Transverse colon (tissue), 4 donors: ENCODE data around the gene PRND. TPM values are rescaled to one million over a fixed set of nuclear protein-coding genes. Genes with fewer than 3 reads are reported as not detected.
"Not testable (repeated sequence)": the region's sequence is repeated elsewhere in the genome, so short reads cannot be mapped to it uniquely, and the experiment has no call there.

Experiments used
- DNase-seq: peaks from one replicate; pipeline ENCODE4 v3.0.0-alpha.2; 2019
- H3K27ac ChIP-seq, 4 donors: fragments of 200-600 bp; sonication (generic); 2 replicates each; pipeline ENCODE4 v1.5.1; 2016 to 2018; ENCODE audit warnings: inconsistent platforms in 4 of 4
- H3K27me3 ChIP-seq: fragments of 200-600 bp; sonication (generic); 2 replicates; pipeline ENCODE4 v1.5.1; 2017; ENCODE audit warnings: inconsistent platforms
- H3K36me3 ChIP-seq, 4 donors: fragments of 200-600 bp; sonication (generic); 2 replicates each; pipeline ENCODE4 v1.5.1; 2017 to 2019; ENCODE audit warnings: inconsistent platforms in 4 of 4
- H3K4me1 ChIP-seq, 4 donors: fragments of 200-600 bp; sonication (generic); 2 replicates each; pipeline ENCODE4 v1.5.1; 2017 to 2020; ENCODE audit warnings: inconsistent platforms in 4 of 4
- H3K4me3 ChIP-seq, 4 donors: fragments of 200-600 bp; sonication (generic); 1 replicate in 1 of 4; 2 replicates in 3 of 4; pipeline versions ENCODE4 v1.5.1 to v1.6.1; 2017 to 2019; ENCODE audit warnings: inconsistent platforms in 4 of 4
- H3K9me3 ChIP-seq, 2 donors: fragments of 200-600 bp; sonication (generic); 2 replicates each; pipeline ENCODE4 v1.5.1; 2017 to 2019; ENCODE audit warnings: inconsistent platforms in 2 of 2
- EP300 ChIP-seq: sonication (generic); formaldehyde crosslinking; IDR thresholded peaks from one replicate; pipeline ENCODE4 v1.6.1; 2017; ENCODE audit warnings: antibody characterized with exemption, low read depth
- POLR2A ChIP-seq: fragments of 450-650 bp; IDR thresholded peaks from one replicate; pipeline ENCODE4 v1.6.1; 2016; ENCODE audit warnings: antibody characterized with exemption, mild to moderate bottlenecking, moderate library complexity
- POLR2AphosphoS5 ChIP-seq, 3 donors: sonication (generic); formaldehyde crosslinking; IDR thresholded peaks; one replicate each; pipeline ENCODE4 v1.6.1; 2016; ENCODE audit warnings: antibody characterized with exemption in 3 of 3
- WGBS, 2 donors: methylation state at CpG; one replicate each; pipeline ENCODE4 v1.1.5; 2018; ENCODE audit warnings: low coverage in 1 of 2; 5-methylcytosine and 5-hydroxymethylcytosine counted together
- in situ Hi-C, 4 donors: fragments of 200-750 bp; cut with MboI; loops; one replicate each; pipeline versions ENCODE4 v1.15.0 to v1.15.1; 2017; ENCODE audit warnings: low sequenced_read_pairs in 3 of 4, low pct_ligation_motif_present in 1 of 4, low pct_unique_long_range_greater_than_20kb in 1 of 4
- intact Hi-C: fragments of 100-400 bp; cut with DNase I; formaldehyde crosslinking; loops from one replicate; pipeline ENCODE4 v1.15.1; 2023; ENCODE audit warnings: low total_unique reads
- total RNA-seq, 4 donors: library from RNA; depleted of rRNA; stranded (reverse); fragments of >200 nt; gene quantifications; one replicate each; pipeline ENCODE4 v1.1.0, GENCODE V29; 2016
- TF ChIP-seq, protein P1 (sequence below), 5 experiments: fragments of 200-600 bp in 3 of 5; fragments of 450-650 bp in 2 of 5; sonication (generic) in 3 of 5; IDR thresholded peaks; 1 replicate in 2 of 5; 2 replicates in 3 of 5; pipeline ENCODE4 v1.5.1; 2016 to 2017; ENCODE audit warnings: antibody characterized with exemption in 5 of 5, inconsistent platforms in 3 of 5, mild to moderate bottlenecking in 2 of 5, moderate library complexity in 1 of 5

The PRND gene
- total RNA-seq, 4 donors from 2014 or later = not detected

DNA sequence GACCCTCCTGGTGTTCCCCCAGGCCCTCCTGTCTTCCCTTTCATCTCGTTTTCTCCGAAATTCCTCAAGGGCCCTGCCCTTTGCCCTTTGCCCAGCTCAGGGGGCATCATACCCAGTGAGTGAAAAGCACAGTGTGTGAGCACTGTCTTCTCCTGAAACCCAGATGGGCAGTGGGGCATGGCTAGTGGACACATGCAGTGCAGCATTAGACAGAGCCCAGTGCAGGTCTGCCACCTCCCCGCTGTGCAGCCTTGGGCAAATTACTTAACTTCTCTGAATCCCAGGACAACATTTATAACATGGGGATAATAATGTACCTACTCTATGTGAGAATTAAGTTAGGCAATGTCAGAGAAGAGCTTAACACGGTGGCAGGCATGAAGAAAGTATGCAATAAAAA lies 1.3 kb downstream of the PRND start:
- peaks cover 0 to 9% (median 4%) of the 10 kb centered on the region in 4 donors for H3K4me1 ChIP-seq
- H3K36me3 ChIP-seq = no peaks in the 10 kb centered on the region
- DNase-seq = no peak
- in situ Hi-C loops (loop anchor here in 1 of 4 donors (10.0 kb wide), 1 partner anchor 118 kb away; no protein-coding TSS in a partner anchor), intact Hi-C loops (no loop called here)
- no peaks in the 10 kb centered on the region for H3K9me3 ChIP-seq
- 60 to 67% methylated on average over 1 to 4 of the region's 4 CpGs for whole genome bisulfite sequencing, 2 donors
- TF ChIP-seq POLR2A (no peak), EP300 (no peak), POLR2AphosphoS5 (IDR thresholded peaks at IDR 0.05) (no peak)
- TF ChIP-seq, protein P1, sequence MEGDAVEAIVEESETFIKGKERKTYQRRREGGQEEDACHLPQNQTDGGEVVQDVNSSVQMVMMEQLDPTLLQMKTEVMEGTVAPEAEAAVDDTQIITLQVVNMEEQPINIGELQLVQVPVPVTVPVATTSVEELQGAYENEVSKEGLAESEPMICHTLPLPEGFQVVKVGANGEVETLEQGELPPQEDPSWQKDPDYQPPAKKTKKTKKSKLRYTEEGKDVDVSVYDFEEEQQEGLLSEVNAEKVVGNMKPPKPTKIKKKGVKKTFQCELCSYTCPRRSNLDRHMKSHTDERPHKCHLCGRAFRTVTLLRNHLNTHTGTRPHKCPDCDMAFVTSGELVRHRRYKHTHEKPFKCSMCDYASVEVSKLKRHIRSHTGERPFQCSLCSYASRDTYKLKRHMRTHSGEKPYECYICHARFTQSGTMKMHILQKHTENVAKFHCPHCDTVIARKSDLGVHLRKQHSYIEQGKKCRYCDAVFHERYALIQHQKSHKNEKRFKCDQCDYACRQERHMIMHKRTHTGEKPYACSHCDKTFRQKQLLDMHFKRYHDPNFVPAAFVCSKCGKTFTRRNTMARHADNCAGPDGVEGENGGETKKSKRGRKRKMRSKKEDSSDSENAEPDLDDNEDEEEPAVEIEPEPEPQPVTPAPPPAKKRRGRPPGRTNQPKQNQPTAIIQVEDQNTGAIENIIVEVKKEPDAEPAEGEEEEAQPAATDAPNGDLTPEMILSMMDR (IDR thresholded peaks at IDR 0.05) = no peak
- no peak overlapping the region for H3K4me3 ChIP-seq
- no peaks in the 10 kb centered on the region for H3K27me3 ChIP-seq
- no peak overlapping the region for H3K27ac ChIP-seq

DNA sequence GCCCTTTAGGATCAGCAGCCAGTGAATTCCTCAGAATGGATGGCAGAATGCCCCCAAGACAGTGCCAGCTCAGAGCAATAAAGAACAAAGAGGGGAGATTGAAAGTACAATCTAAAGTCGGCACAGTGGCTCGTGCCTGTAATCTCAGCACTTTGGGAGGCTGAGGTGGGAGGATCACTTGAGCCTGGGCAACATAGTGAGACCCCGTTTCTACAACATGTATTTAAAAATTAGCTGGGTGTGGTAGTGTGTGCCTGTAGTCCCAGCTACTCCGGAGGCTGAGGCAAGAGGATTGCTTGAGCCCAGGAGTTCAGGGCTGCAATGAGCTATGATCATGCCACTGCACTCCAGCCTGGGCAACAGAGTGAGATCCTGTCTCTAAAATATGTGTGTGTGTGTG lies 1.8 kb downstream of the PRND start:
- whole genome bisulfite sequencing, 2 donors = 59 to 100% methylated on average over 1 to 4 of the region's 4 CpGs
- intact Hi-C loops = not testable (repeated sequence)

DNA sequence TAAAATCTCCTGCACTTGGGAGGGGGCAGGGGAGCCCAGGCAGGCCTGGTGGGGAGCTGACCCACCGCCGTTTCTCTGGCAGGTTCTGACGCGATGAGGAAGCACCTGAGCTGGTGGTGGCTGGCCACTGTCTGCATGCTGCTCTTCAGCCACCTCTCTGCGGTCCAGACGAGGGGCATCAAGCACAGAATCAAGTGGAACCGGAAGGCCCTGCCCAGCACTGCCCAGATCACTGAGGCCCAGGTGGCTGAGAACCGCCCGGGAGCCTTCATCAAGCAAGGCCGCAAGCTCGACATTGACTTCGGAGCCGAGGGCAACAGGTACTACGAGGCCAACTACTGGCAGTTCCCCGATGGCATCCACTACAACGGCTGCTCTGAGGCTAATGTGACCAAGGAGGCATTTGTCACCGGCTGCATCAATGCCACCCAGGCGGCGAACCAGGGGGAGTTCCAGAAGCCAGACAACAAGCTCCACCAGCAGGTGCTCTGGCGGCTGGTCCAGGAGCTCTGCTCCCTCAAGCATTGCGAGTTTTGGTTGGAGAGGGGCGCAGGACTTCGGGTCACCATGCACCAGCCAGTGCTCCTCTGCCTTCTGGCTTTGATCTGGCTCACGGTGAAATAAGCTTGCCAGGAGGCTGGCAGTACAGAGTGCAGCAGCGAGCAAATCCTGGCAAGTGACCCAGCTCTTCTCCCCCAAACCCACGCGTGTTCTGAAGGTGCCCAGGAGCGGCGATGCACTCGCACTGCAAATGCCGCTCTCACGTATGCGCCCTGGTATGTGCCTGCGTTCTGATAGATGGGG lies 3.0 kb downstream of the PRND start:
- intact Hi-C loops = no loop called here
- Histone ChIP-seq H3K27me3 (no peaks in the 10 kb centered on the region), H3K4me3 (no peak overlapping the region), H3K27ac (no peak overlapping the region), H3K9me3 (no peaks in the 10 kb centered on the region), H3K4me1 (peaks cover 0 to 9% (median 4%) of the 10 kb centered on the region in 4 donors), H3K36me3 (no peaks in the 10 kb centered on the region)
- in situ Hi-C loops = loop anchor here in 1 of 4 donors (10.0 kb wide), 1 partner anchor 120 kb away; no protein-coding TSS in a partner anchor
- DNase-seq = no peak
- TF ChIP-seq POLR2A (no peak), POLR2AphosphoS5 (IDR thresholded peaks at IDR 0.05) (no peak), EP300 (no peak)
- TF ChIP-seq, protein P1 (IDR thresholded peaks at IDR 0.05) = no peak
- WGBS, 2 donors = 90% methylated on average over 32 of the region's 34 CpGs; no CpG with 5 or more reads in 1 of the 2 donors

More for the DNA sequence above, 1.8 kb downstream of the PRND start:
- H3K9me3 ChIP-seq, H3K4me3 ChIP-seq, H3K36me3 ChIP-seq, H3K27ac ChIP-seq, H3K4me1 ChIP-seq, H3K27me3 ChIP-seq, DNase-seq: not testable (repeated sequence)
- in situ Hi-C loops = loop anchor here in 1 of 4 donors (10.0 kb wide), 1 partner anchor 119 kb away; no protein-coding TSS in a partner anchor

DNA sequence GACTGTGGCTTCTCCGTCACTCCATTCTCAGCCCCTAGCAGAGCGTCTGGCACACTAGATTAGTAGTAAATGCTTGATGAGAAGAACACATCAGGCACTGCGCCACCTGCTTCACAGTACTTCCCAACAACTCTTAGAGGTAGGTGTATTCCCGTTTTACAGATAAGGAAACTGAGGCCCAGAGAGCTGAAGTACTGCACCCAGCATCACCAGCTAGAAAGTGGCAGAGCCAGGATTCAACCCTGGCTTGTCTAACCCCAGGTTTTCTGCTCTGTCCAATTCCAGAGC lies 3.5 kb downstream of the PRND start:
- Histone ChIP-seq H3K4me1 (peaks cover 0 to 9% (median 3%) of the 10 kb centered on the region in 4 donors), H3K9me3 (no peaks in the 10 kb centered on the region), H3K4me3 (no peak overlapping the region), H3K36me3 (no peaks in the 10 kb centered on the region), H3K27me3 (no peaks in the 10 kb centered on the region), H3K27ac (no peak overlapping the region)
- TF ChIP-seq POLR2A (no peak), POLR2AphosphoS5 (IDR thresholded peaks at IDR 0.05) (no peak), EP300 (no peak)
- TF ChIP-seq, protein P1 (IDR thresholded peaks at IDR 0.05) = no peak
- in situ Hi-C loops = loop anchor here in 1 of 4 donors (10.0 kb wide), 1 partner anchor 120 kb away; no protein-coding TSS in a partner anchor
- DNase-seq = no peak
- 80 to 92% methylated on average over 1 to 4 of the region's 4 CpGs for WGBS, 2 donors
- intact Hi-C loops = no loop called here
